Myocyte (in vitro differentiated cells): ENCODE data around the gene UTP11. TPM values are rescaled to one million over a fixed set of nuclear protein-coding genes. Genes with fewer than 3 reads are reported as not detected.
A peak's percentile ranks its signal among the peaks of the same experiment; 100 is the strongest.
"Not testable (repeated sequence)": the region's sequence is repeated elsewhere in the genome, so short reads cannot be mapped to it uniquely, and the experiment has no call there.

Source experiments
- DNase-seq: peaks from one replicate; pipeline ENCODE4 v3.0.0-alpha.2; 2012; ENCODE audit warnings: low read depth
- polyA plus RNA-seq: library from polyadenylated mRNA; unstranded; fragments of >200 nt; gene quantifications from one replicate; pipeline ENCODE4 v1.2.1, GENCODE V29; 2012; ENCODE audit warnings: missing spikeins
- total RNA-seq: library from RNA; depleted of rRNA; stranded (reverse); fragments of >200 nt; gene quantifications from 2 replicates; pipeline ENCODE4 v1.2.3, GENCODE V29; 2014

UTP11 gene, protein sequence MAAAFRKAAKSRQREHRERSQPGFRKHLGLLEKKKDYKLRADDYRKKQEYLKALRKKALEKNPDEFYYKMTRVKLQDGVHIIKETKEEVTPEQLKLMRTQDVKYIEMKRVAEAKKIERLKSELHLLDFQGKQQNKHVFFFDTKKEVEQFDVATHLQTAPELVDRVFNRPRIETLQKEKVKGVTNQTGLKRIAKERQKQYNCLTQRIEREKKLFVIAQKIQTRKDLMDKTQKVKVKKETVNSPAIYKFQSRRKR
- 95.8 and 137 TPM in 2 replicates for total RNA-seq
- 25.9 TPM for polyA plus RNA-seq

DNA sequence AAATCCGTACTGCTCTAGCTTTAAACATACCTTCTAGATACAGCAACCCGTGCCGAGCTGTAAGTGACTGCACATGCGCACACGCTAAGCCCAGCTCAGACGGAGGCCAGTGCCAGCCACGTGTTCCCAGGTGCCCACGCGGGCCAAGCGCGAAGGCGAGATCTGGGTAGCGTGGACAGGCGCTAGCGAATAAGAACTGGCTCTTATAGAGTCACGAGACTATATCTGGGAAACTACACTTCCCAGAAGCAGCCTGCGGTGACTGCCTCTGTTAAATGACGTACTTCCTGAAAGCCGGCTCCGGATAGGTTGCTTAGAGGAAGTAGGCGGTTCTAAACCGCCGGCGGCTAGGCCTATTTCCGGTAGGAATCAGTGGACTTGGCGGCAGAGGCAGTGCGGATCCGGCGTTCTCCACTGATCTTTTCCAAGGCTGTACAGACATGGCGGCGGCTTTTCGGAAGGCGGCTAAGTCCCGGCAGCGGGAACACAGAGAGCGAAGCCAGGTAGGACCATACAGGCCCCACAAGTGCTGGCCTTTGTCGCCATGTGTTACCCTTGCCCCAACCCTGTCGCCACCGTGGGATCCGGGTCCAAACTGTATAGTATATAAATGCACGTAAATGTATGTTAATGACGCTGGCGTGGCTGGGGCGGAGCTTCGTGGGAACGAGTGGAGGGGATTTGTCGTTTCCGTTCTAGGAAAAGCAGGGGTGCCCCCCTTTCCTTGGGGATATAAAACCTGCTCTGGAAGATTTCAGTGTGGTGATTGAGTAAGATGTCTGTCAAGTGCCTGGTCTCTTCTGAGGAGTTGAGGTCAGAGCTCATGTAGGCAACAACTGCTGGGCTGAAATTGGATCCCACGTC lies at the start of gene UTP11:
UTP11 (plus strand) TSS at position 372 of the 864 bp plus-strand sequence; CDS start at position 441, 69 bp downstream.
- peak; percentile 99 for DNase-seq

DNA sequence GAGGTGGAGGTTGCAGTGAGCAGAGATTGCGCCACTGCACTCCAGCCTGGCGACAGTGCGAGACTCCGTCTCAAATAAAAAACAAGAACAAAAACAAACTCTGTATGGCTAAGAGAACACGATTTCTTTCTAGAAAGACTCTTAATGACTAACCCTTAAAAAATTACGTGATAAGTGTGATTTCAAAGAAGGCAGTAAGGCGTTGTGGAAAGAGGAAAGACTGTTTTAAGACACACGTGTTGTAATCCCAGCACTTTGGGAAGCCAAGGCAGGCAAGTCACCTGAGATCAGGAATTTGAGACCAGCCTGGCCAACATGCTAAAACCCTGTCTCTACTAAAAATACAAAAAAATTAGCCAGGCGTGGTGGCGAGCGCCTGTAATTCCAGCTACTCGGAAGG lies 48.4 kb upstream of the UTP11 start:
- DNase-seq: not testable (repeated sequence)

DNA sequence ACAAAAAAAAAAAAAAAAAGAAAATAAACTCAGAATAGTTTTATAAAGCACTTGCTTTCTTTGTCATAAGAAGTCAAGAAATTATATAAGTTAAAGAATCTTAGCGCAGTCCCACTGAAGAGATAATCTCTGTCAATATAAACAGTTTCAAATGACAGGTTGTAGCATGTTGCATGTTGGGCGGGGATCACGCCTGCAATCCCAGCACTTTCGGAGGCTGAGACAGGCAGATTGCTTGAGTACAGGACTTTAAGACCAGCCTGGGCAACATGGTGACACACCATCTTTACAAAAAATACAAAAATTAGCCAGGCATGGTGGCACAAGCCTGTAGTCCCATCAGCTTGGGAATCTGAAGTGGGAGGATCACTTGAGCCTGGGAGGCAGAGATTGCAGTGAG lies 47.2 kb upstream of the UTP11 start:
- no peak for DNase-seq

DNA sequence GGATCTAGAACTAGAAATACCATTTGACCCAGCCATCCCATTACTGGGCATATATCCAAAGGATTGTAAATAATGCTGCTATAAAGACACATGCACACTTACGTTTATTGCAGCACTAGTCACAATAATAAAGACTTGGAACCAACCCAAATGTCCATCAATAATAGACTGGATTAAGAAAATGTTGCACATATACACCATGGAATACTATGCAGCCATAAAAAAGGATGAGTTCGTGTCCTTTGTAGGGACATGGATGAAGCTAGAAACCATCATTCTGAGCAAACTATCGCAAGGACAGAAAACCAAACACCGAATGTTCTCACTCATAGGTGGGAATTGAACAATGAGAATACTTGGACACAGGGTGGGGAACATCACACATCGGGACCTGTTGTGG lies 38.9 kb upstream of the UTP11 start:
- DNase-seq: not testable (repeated sequence)

DNA sequence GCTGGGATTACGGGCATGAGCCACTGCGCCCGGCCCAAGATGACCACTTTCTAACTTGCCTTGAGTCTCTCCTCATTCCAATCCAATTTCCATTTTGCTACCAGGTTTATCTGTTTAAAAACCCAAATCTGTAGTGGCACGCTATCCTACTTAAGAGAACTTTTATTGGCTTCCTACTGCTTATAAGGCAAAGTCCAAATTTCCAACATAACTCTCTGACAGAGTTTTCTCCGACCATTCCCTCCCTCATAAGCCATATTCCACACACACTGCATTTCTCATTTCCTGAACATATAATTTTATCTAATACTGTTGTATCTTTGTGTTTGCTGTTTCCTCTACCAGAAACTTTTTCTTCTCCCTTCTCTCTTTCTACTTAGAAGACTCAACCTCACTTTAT lies 38.0 kb upstream of the UTP11 start:
- DNase-seq: no peak

DNA sequence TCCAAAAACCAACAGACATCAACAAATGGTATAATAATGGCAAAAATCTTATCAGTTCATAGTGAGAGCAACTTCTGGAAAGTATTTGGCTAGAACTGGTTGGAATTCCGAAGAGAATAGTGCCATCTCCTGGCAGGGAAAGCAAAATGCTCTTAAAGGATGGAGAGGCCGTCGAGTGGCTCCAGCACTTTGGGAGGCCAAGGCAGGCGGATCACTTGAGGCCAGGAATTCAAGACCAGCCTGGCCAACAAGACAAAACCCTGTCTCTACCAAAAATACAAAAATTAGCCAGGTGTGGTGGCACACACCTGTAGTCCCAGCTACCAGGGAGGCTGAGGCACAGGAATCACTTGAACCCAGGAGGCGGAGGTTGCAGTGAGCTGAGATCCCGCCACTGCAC lies 37.5 kb upstream of the UTP11 start:
- DNase-seq: peak; percentile 57

DNA sequence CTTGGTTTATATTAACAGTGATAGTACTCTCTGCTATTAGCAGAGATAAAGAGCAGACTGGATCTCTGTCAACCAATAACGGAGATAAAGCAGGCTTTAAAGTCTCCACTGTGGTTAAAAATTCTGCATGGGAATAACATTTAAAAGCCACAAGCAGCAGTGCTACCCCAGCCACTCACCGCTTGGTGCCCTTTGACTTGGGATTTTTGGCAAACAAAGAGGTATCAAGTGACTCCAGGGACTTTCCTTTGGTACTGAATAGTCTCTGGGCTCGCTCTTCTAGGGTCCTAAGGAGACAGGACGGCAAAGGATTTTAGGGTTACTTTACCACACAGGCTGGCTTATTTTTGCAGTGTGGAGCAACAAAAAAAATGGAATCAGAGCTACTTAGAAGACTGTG lies 34.0 kb upstream of the UTP11 start:
- DNase-seq: peak; percentile 28

DNA sequence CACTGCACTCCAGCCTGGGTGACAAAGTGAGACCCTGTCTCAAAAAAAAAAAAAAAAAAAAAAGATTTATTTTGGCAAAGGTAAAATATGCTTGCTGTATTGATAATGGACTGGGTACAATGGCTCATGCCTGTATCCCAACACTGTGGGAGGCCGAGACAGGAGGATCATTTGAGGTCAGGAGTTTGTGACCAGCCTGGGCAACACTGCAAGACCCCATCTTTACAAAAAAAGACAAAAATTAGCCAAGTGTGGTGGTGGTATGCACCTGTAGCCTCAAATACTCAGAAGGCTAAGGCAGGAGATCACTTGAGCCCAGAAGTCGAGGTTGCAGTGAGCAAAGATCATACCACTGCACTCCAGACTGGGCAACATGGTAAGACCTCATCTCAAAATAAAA lies 29.0 kb upstream of the UTP11 start:
- DNase-seq: no peak

DNA sequence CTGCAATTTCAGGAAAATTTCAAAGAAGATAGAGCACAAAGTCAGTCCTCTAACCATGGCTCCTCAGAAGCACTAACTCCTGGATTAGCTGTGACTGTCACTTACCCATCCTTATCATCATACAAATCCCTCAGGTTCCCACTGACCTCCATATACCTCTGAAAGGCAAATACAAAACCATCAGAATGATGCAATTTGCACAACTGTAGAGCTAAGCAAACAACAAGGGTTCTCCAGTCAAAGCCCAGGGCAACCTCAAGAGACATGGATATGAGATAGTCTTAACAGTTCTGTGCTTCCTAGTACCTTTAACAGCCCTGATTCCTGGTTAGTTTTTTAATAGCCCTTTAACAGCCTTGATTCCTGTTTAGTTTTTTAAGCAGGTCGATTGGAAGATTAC lies 24.9 kb upstream of the UTP11 start:
- no peak for DNase-seq

DNA sequence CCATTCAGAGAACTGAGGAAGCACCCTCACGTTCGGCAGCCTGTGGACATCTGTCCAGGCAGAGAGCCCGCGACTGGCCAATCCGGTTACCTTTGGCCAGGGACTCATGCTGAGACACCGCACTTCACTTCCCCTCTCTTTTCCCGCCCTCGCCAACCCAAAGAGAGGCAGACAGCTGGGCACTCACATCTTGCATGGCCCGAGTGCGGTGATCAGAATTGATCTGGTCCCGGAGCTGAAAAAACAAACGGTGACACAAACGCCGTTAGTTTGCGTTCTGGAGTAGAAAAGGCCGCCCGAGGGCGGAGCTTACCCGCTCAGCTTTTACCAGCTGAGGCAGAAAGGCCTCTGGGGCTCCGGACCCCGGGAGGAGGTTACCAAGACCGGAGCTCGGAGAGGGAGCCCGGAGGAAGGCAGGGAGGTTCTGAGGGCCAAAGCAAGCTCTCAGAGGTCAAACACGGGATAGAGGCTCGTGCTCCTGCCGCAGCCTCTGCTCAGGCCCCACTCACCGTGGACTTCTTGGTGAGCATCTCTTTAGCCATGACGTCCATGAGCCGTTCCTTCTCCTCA lies 23.1 kb upstream of the UTP11 start:
- peak; percentile 38 for DNase-seq

DNA sequence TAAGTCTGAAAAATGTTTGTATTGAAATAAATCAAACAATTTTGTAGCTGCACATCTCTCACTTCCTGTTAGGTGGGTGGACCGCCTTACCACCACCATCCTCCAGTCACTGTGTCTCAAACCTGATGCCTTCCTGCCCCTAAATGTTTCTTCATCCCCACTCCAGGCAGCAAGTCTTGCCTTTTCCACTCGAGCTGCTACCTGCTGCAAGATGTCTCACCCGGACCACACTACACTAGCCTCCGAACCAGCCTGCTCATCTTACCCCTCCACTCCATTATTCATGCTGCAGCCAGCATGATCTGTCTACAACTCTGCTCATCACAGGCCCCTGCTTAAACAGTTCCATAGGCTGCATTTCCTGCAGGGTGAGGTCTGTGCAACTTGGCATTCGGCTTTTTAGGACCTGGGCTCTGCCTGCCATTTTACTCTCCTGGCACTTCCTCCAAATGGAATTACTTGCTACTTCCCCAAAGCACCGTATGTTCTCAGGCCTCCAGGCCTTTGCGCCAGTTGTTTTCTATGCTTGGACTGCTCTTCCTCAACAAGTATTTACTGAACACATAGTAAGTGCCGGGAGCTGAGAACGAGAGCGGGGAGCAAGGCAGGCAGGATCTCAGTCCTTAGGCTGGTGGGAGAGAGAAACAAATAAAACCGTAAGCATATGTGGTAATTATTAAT lies 17.5 kb upstream of the UTP11 start:
- no peak for DNase-seq

DNA sequence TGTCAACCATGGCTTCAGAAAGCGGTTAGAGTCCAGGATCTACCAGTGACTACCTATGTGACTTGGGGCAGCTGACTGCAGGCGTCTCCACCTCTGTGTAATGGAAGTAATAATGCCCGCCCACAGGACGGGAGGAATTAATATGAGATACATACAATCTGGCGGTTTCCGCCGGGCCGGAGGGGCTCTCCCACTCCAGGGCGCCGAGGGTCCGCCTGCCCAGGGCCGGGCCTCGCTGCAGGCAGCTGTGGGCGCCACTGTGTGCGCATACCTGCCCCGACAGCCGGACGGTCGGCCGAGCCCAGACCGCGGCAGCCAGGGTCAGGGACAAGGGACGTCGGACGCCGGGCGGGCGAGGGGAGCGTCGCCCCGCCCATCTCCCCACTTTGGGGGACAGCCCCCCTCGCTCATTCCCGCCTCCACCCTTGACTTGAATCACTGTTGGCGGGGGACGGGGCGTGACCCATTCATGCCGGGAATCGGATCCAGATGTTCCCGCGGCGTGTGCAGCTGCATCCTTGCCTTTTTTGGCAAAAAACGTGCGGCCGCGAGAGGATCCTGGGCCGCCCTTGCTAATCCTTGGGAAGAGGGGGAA lies 16.7 kb upstream of the UTP11 start:
- DNase-seq: no peak

DNA sequence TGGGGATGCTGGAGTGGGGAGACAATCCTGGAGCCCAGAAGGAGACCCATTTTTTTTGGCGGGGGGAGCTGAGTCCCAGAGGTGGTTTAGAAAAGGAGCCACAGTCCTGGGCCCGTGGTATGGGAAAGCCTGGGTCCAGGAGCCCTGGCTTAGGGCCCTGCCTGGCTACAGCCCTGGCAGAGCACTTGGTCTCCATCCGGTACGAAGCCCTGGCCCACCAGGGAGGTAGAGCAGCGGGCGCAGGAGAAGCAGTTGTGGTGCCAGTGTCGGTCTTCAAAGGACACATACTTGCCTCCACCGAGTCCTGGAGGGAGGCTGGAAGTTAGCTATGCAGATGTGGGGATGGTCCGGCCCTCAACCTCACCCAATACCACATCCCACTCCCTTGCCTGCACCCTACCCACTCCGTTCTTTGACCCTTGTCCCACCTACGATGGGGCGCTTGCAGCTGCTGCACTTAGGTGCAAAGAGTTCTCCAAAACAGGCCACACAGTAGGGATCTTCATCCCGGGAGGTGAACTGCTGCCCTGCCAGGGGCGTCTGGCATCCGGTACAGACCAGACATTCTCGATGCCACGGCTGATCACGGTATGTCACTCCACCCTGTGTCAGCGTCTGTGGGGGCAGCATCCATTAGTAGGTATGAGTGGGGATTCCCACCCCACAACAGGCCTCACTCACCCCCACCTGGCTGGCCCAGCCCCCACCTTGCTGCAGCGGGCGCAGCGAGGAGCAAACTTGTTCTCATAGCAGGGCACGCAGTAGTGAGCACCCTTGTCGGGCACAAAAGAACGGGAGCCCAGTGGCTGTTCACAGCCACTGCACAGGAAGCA lies 15.1 kb upstream of the UTP11 start:
- no peak for DNase-seq

DNA sequence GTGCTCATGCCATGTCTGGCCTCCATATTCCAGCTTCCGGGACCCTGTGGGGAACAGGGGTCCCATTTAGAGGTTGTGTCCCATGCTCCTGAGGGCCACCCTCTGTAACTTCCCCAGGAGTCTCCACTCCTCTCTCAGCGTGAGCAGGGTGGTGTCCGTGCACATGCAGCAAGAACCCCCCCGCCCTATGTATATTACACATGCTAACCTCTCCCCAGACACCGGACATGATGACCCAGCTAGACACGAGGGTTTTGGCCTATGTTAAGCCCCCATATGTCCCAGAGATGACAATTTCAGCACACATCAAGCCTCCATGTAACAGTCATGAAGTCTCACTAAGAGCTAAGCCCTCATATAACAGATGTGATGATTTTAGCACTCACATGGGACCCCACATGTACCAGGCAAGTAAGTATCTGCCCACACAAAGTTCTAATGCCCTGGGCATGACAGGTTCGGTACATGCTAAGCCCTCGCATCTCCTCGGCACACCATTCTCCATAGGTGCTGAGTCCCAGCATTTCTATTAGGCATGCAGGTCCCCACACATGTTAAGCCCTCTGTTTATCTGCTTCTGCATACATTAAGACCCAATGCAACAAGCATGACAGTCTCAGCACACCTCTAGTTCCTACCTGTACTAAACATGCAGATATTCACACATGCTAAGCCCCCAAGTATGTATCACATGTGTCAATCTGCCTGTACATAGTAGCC lies 14.3 kb upstream of the UTP11 start:
- DNase-seq: no peak

DNA sequence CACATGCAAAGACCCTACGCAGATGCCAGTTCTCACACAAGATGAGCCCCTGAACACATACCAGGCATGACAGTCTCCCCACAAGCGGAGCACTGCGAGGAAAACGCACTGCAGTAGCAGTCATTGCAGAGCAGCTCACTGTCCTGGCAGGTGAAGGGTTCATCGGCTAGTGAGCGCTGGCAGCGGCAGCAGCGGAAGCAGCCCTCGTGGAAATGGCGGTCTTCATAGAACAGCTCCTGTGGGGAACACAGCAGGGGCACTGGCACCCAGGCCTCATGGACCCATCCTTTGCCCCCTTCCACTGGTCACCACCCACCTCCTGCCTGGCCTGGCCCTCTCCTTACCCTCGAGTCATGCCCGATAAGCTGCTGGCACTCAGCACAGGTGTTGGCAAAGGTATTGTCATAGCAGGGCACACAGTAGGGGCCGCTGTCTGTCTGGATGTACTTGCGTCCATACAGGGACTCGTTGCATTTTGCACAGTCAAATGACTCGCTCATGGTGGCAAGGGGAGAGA lies 13.6 kb upstream of the UTP11 start:
- DNase-seq: no peak

DNA sequence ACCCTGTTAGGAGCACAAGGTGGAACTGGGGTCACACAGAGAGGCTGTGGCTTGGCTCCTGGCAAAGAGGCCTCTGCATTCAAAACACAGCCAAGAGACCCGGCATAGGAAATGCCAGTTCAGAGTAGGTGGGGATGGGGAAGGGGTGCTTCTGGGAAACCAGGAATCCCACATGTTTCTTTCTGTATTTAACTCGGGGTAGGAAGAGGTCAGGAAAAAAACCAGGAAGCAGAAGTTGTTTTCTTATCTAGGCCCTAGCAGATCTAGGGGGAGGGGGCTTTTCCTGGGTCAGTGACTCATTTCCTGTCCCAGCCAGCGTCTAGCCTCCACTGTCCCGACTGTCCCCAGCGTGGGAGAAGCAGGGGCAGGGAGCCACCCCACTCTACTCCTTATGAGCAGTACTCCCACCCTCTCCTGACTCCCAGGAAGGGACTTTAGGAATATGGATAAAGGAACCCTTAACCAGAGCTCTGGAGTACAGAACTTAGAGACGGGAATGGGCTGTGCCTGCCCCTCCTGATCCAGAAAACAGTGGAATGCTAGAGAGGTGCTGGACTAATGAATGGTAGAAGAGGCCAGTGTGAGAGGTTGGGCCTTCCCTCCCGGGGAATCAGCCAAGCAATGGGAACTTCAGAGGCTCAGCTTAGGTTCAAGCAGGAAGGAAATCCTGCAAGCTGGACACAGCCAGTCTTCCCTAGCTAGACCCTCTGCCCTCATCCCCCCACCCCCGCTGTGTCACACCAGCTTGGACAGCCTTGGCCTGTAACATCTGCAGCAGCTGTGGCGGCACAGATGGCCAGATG lies 12.9 kb upstream of the UTP11 start:
- peak; percentile 68 for DNase-seq

DNA sequence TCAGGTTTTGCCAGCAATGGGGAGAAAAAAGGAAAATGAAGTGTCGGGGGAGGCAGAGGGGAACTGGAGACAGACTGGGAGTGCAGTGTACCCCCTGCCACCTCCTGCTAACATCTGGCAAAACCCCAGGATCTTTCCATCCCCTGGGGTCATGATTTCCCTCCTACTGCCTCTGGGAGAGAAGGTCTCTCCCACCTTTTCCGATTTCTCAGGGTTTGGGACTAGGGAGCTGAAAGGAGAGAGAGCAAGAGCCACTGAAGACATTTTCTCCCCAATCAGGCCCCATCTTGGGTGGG lies 12.4 kb upstream of the UTP11 start:
- no peak for DNase-seq

DNA sequence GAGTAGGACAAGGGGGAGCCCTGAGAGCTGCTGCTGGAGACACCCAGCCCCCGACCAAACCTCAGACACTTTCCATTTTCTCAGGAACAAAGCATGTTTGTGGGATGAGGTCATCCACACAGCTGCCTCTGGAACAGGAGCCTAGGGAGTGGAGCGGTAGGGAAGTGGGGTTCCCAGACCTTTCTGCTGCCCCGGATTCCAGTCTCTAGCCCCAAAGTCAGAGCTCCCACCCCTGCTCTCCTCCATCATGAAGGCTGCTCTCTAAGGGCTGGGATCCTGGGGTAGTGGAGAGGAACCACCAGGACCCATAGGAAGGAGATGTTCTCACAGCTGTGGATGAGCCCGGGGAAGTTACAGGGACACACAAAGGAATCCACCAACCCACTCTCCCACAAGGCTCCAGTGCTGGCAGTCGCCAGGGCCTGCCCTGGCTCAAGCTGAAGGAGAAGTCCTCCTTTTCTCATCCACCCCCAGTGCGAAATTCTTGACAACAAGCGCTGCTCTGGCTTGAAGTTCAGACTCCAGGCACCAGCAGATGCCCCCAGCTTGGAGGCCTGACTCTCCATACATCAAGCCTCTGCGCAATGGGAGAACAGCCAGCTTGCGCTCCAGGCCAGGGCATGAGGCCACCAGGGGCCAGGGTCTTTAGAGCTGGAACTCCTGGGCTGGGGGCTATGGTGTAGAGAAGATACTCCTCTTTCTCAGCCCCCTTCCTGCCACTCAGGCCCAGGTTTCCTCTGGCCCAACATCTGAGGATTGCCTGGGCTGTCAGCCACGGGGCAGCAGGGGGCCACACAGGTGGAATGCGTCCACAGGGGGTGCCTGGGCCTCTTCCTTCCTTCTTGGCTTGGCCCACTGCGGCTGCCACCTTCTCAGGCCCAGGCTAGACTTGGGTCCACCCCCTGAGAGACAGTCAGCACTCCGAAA lies 11.7 kb upstream of the UTP11 start:
- DNase-seq: peak; percentile 85
